Activated CD4-positive, alpha-beta T cell treated with anti-CD3 and anti-CD28 coated beads, Interleukin-2, amount 50 U/mL, for 48 hours (primary cell): Measurements from ENCODE around the gene TNFRSF11A.

Source experiments
- DNase-seq, 2 experiments: peaks; one replicate each; pipeline ENCODE4 v3.0.0-alpha.2; 2020

TNFRSF11A gene

GRCh38 chr18:62345909-62346308, 20.8 kb downstream of the TNFRSF11A start:
- DNase-seq = no peak

- DNase-seq = no peak
Observed at GRCh38 chr18:62346333-62347088, 21.4 kb downstream of the TNFRSF11A start.

GRCh38 chr18:62347089-62347506, 22.0 kb downstream of the TNFRSF11A start:
- DNase-seq = no peak

GRCh38 chr18:62348474-62348873, 23.4 kb downstream of the TNFRSF11A start:
- no peak for DNase-seq

GRCh38 chr18:62353170-62353569, 28.1 kb downstream of the TNFRSF11A start:
- no peak for DNase-seq

GRCh38 chr18:62354151-62354550, 29.0 kb downstream of the TNFRSF11A start:
- no peak for DNase-seq

GRCh38 chr18:62357079-62357719, 32.1 kb downstream of the TNFRSF11A start:
- no peak for DNase-seq

GRCh38 chr18:62360805-62361204, 35.7 kb downstream of the TNFRSF11A start:
- DNase-seq = no peak

- DNase-seq = no peak
Observed at GRCh38 chr18:62361288-62361687, 36.2 kb downstream of the TNFRSF11A start.

- no peak for DNase-seq
Observed at GRCh38 chr18:62364558-62364957, 39.4 kb downstream of the TNFRSF11A start.

- no peak for DNase-seq
Observed at GRCh38 chr18:62365420-62365819, 40.3 kb downstream of the TNFRSF11A start.

- DNase-seq = no peak
Observed at GRCh38 chr18:62366992-62367391, 41.9 kb downstream of the TNFRSF11A start.

GRCh38 chr18:62368100-62368499, 43.0 kb downstream of the TNFRSF11A start:
- no peak for DNase-seq

- DNase-seq = no peak
Observed at GRCh38 chr18:62369129-62369644, 44.1 kb downstream of the TNFRSF11A start.

GRCh38 chr18:62370366-62370765, 45.3 kb downstream of the TNFRSF11A start:
- no peak for DNase-seq

- no peak for DNase-seq
Observed at GRCh38 chr18:62371436-62371835, 46.3 kb downstream of the TNFRSF11A start.

GRCh38 chr18:62372156-62372555, 47.0 kb downstream of the TNFRSF11A start:
- no peak for DNase-seq

- DNase-seq = no peak
Observed at GRCh38 chr18:62372882-62373281, 47.8 kb downstream of the TNFRSF11A start.

- DNase-seq = no peak
Observed at GRCh38 chr18:62374410-62374965, 49.4 kb downstream of the TNFRSF11A start.

GRCh38 chr18:62377131-62377807, 52.2 kb downstream of the TNFRSF11A start:
- DNase-seq = no peak

- DNase-seq = no peak
Observed at GRCh38 chr18:62379051-62379450, 53.9 kb downstream of the TNFRSF11A start.

- no peak for DNase-seq
Observed at GRCh38 chr18:62381373-62381772, 56.3 kb downstream of the TNFRSF11A start.

GRCh38 chr18:62384068-62384467, 59.0 kb downstream of the TNFRSF11A start:
- no peak for DNase-seq
